HG03025 (cell line): Measurements from ENCODE around the gene MYL10.
"Not testable (repeated sequence)": the region's sequence is repeated elsewhere in the genome, so short reads cannot be mapped to it uniquely, and the experiment has no call there.

Experiments used
- ATAC-seq: cut with Tn5 transposase; IDR thresholded peaks from one replicate; pipeline ENCODE4 v1.9.1; 2021; ENCODE audit warnings: mild to moderate bottlenecking, moderate library complexity; ENCODE audit not compliant: unreplicated experiment, low FRiP score

Gene MYL10

GRCh38 chr7:101657171-101657570 lies 28.1 kb upstream of the MYL10 start:
- ATAC-seq, result no peak

- no peak for ATAC-seq
These were observed 22.0 kb upstream of the MYL10 start for GRCh38 chr7:101651112-101651511.

- ATAC-seq, result no peak
These were observed 21.5 kb upstream of the MYL10 start for GRCh38 chr7:101650579-101651081.

- ATAC-seq, result not testable (repeated sequence)
These were observed 18.8 kb upstream of the MYL10 start for GRCh38 chr7:101647876-101648275.

GRCh38 chr7:101645951-101646350 lies 16.9 kb upstream of the MYL10 start:
- ATAC-seq, result no peak

GRCh38 chr7:101644879-101645278 lies 15.8 kb upstream of the MYL10 start:
- no peak for ATAC-seq

GRCh38 chr7:101639127-101639526 lies 10.0 kb upstream of the MYL10 start:
- not testable (repeated sequence) for ATAC-seq

GRCh38 chr7:101636822-101637623 lies 7.9 kb upstream of the MYL10 start:
- no peak for ATAC-seq

GRCh38 chr7:101635484-101635883 lies 6.4 kb upstream of the MYL10 start:
- no peak for ATAC-seq

GRCh38 chr7:101634196-101634717 lies 5.2 kb upstream of the MYL10 start:
- no peak for ATAC-seq

GRCh38 chr7:101633511-101633910 lies 4.4 kb upstream of the MYL10 start:
- ATAC-seq, result no peak

GRCh38 chr7:101632641-101633040 lies 3.5 kb upstream of the MYL10 start:
- ATAC-seq, result no peak

GRCh38 chr7:101631224-101631714 lies 2.2 kb upstream of the MYL10 start:
- no peak for ATAC-seq

- no peak for ATAC-seq
These were observed 1.5 kb upstream of the MYL10 start for GRCh38 chr7:101630591-101630990.

GRCh38 chr7:101628522-101628921 lies 574 bp downstream of the MYL10 start:
- ATAC-seq, result no peak

GRCh38 chr7:101626758-101627157 lies 2.3 kb downstream of the MYL10 start:
- ATAC-seq, result no peak

GRCh38 chr7:101626069-101626671 lies 2.9 kb downstream of the MYL10 start:
- no peak for ATAC-seq

GRCh38 chr7:101625031-101625791 lies 3.9 kb downstream of the MYL10 start:
- ATAC-seq, result no peak

- ATAC-seq, result no peak
These were observed 4.7 kb downstream of the MYL10 start for GRCh38 chr7:101624246-101625001.

- ATAC-seq, result no peak
These were observed 6.4 kb downstream of the MYL10 start for GRCh38 chr7:101622609-101623173.
